GM21619 (cell line): ENCODE results near the gene SAMD15.
A peak's percentile ranks its signal among the peaks of the same experiment; 100 is the strongest.
"Not testable (repeated sequence)": the region's sequence is repeated elsewhere in the genome, so short reads cannot be mapped to it uniquely, and the experiment has no call there.

Experiments used
- ATAC-seq: cut with Tn5 transposase; IDR thresholded peaks from one replicate; pipeline ENCODE4 v1.9.1; 2021; ENCODE audit not compliant: unreplicated experiment

Gene SAMD15

GRCh38 chr14:77376771-77377501 lies at the start of gene SAMD15, which contains the start of gene TMED8:
TSS of gene SAMD15 (plus strand) at chr14:77377379. CDS start at chr14:77377419, 40 bp downstream.
TSS of gene TMED8 (minus strand) at chr14:77377094. CDS start at chr14:77377053, 41 bp downstream.
- ATAC-seq, result peak; percentile 76

GRCh38 chr14:77329872-77330271 lies 47.3 kb upstream of the SAMD15 start:
- no peak for ATAC-seq

- no peak for ATAC-seq
Observed at GRCh38 chr14:77335576-77335975, 41.6 kb upstream of the SAMD15 start.

- ATAC-seq, result not testable (repeated sequence)
Observed at GRCh38 chr14:77337255-77337654, 39.9 kb upstream of the SAMD15 start.

- ATAC-seq, result no peak
Observed at GRCh38 chr14:77337880-77338279, 39.3 kb upstream of the SAMD15 start.

- no peak for ATAC-seq
Observed at GRCh38 chr14:77338302-77338701, 38.9 kb upstream of the SAMD15 start.

- no peak for ATAC-seq
Observed at GRCh38 chr14:77339407-77339806, 37.8 kb upstream of the SAMD15 start.

- no peak for ATAC-seq
Observed at GRCh38 chr14:77340389-77340788, 36.8 kb upstream of the SAMD15 start.

GRCh38 chr14:77342726-77343397 lies 34.3 kb upstream of the SAMD15 start:
- no peak for ATAC-seq

GRCh38 chr14:77343662-77344061 lies 33.5 kb upstream of the SAMD15 start:
- no peak for ATAC-seq

GRCh38 chr14:77344377-77344996 lies 32.7 kb upstream of the SAMD15 start:
- ATAC-seq, result no peak

GRCh38 chr14:77346495-77346894 lies 30.7 kb upstream of the SAMD15 start:
- ATAC-seq, result no peak

GRCh38 chr14:77347751-77348150 lies 29.4 kb upstream of the SAMD15 start:
- ATAC-seq, result no peak

GRCh38 chr14:77353469-77354141 lies 23.6 kb upstream of the SAMD15 start:
- ATAC-seq, result no peak

GRCh38 chr14:77355811-77356210 lies 21.4 kb upstream of the SAMD15 start:
- ATAC-seq, result no peak

- ATAC-seq, result no peak
Observed at GRCh38 chr14:77356899-77357298, 20.3 kb upstream of the SAMD15 start.

GRCh38 chr14:77359626-77360025 lies 17.6 kb upstream of the SAMD15 start:
- no peak for ATAC-seq

- ATAC-seq, result no peak
Observed at GRCh38 chr14:77364146-77364545, 13.0 kb upstream of the SAMD15 start.

- ATAC-seq, result no peak
Observed at GRCh38 chr14:77369285-77369684, 7.9 kb upstream of the SAMD15 start.

GRCh38 chr14:77372304-77372841 lies 4.8 kb upstream of the SAMD15 start:
- no peak for ATAC-seq
